WTC11 (cell line): ENCODE results near the gene SPSB4. TPM values are rescaled to one million over a fixed set of nuclear protein-coding genes. Genes with fewer than 3 reads are reported as not detected.
A peak's percentile ranks its signal among the peaks of the same experiment; 100 is the strongest.

Experiments
- ATAC-seq: fragments of 200-7000 bp; cut with Tn5 transposase; 2 replicates; pipeline ENCODE4 v1.10.0; 2021; ENCODE audit warnings: mild to moderate bottlenecking, moderate library complexity
- CTCF ChIA-PET: fragments of 300-600 bp; sonication (Branson Sonifier 250); formaldehyde crosslinking; loops from one replicate; lab custom pipeline; 2021; ENCODE audit warnings: antibody characterized with exemption; lab: Charles Lee
- POLR2A ChIA-PET: fragments of 350-600 bp; sonication (Branson Sonifier 250); formaldehyde crosslinking; loops from one replicate; lab custom pipeline; 2021; ENCODE audit warnings: antibody characterized with exemption; lab: Charles Lee
- DNase-seq: peaks from one replicate; pipeline ENCODE4 v3.0.0; 2021; ENCODE audit warnings: low spot score
- H3K27ac Mint-ChIP-seq: 2 replicates; pipeline ENCODE4 v1.8.0; 2021; ENCODE audit warnings: mixed read lengths
- H3K27me3 Mint-ChIP-seq: 2 replicates; pipeline ENCODE4 v1.8.0; 2021; ENCODE audit warnings: low read depth, mild to moderate bottlenecking, moderate library complexity, mixed read lengths
- H3K36me3 Mint-ChIP-seq: 2 replicates; pipeline ENCODE4 v1.8.0; 2021; ENCODE audit warnings: mixed read lengths
- H3K4me1 Mint-ChIP-seq: 2 replicates; pipeline ENCODE4 v1.8.0; 2022; ENCODE audit warnings: mixed read lengths
- H3K4me3 Mint-ChIP-seq: 2 replicates; pipeline ENCODE4 v1.8.0; 2021; ENCODE audit warnings: mild to moderate bottlenecking, moderate library complexity, mixed read lengths
- H3K9me3 Mint-ChIP-seq: 2 replicates; pipeline ENCODE4 v1.8.0; 2021; ENCODE audit warnings: mixed read lengths
- FOXK1 ChIP-seq: sonication (generic); formaldehyde crosslinking; IDR thresholded peaks from 2 replicates; pipeline ENCODE4 v1.8.0; 2022; ENCODE audit warnings: mild to moderate bottlenecking, moderate library complexity, missing genetic modification reagents
- FOXP1 ChIP-seq: sonication (generic); formaldehyde crosslinking; IDR thresholded peaks from 2 replicates; pipeline ENCODE4 v1.8.0; 2022; ENCODE audit warnings: missing genetic modification reagents, mild to moderate bottlenecking, moderate library complexity, borderline replicate concordance
- HMGA2 ChIP-seq: fragments of 250-450 bp; sonication (Bioruptor Pico); IDR thresholded peaks from 2 replicates; pipeline ENCODE4 v1.4.0; 2021; ENCODE audit warnings: mild to moderate bottlenecking, moderate library complexity
- IRF2 ChIP-seq: sonication (generic); formaldehyde crosslinking; IDR thresholded peaks from 2 replicates; pipeline ENCODE4 v1.8.0; 2022; ENCODE audit warnings: low read depth, missing genetic modification reagents, borderline replicate concordance
- NFE2L1 ChIP-seq: sonication (generic); formaldehyde crosslinking; IDR thresholded peaks from 2 replicates; pipeline ENCODE4 v1.8.1; 2023; ENCODE audit warnings: missing genetic modification reagents
- SMAD3 ChIP-seq: sonication (generic); formaldehyde crosslinking; IDR thresholded peaks from 2 replicates; pipeline ENCODE4 v1.8.0; 2022; ENCODE audit warnings: missing genetic modification reagents, mild to moderate bottlenecking, borderline replicate concordance
- SOX15 ChIP-seq: fragments of 250-450 bp; sonication (Bioruptor Pico); IDR thresholded peaks from 2 replicates; pipeline ENCODE4 v1.9.0; 2021; ENCODE audit warnings: mild to moderate bottlenecking
- ZNF121 ChIP-seq: sonication (generic); formaldehyde crosslinking; IDR thresholded peaks from 2 replicates; pipeline ENCODE4 v1.8.0; 2023; ENCODE audit warnings: missing genetic modification reagents
- ZNF219 ChIP-seq: sonication (generic); formaldehyde crosslinking; IDR thresholded peaks from 2 replicates; pipeline ENCODE4 v1.8.0; 2023; ENCODE audit warnings: missing genetic modification reagents, mild to moderate bottlenecking, borderline replicate concordance
- ZNF416 ChIP-seq: fragments of 250-450 bp; sonication (Bioruptor Pico); IDR thresholded peaks from 2 replicates; pipeline ENCODE4 v1.9.0; 2021; ENCODE audit warnings: mild to moderate bottlenecking, inconsistent platforms
- ZNF423 ChIP-seq: fragments of 250-450 bp; sonication (Bioruptor Pico); IDR thresholded peaks from 2 replicates; pipeline ENCODE4 v2.1.2; 2022; ENCODE audit warnings: mild to moderate bottlenecking, moderate library complexity
- total RNA-seq: library from RNA; stranded (reverse); gene quantifications from 3 replicates; pipeline ENCODE4 v1.2.3, GENCODE V29; 2021
- TF ChIP-seq, protein P1 (sequence below): fragments of 200-600 bp; IDR thresholded peaks from 2 replicates; pipeline ENCODE4 v1.8.0; 2022; ENCODE audit warnings: antibody characterized with exemption
- TF ChIP-seq, protein P2 (sequence below): sonication (generic); formaldehyde crosslinking; IDR thresholded peaks from 2 replicates; pipeline ENCODE4 v1.8.1; 2023; ENCODE audit warnings: mild to moderate bottlenecking, missing genetic modification reagents, borderline replicate concordance
- TF ChIP-seq, protein P3 (sequence below): fragments of 250-450 bp; sonication (Bioruptor Pico); IDR thresholded peaks from 2 replicates; pipeline ENCODE4 v1.9.0; 2021; ENCODE audit warnings: mild to moderate bottlenecking, borderline replicate concordance
- TF ChIP-seq, protein P4 (sequence below): sonication (generic); formaldehyde crosslinking; conservative IDR thresholded peaks from 2 replicates; pipeline ENCODE4 v1.8.1; 2022; ENCODE audit warnings: mild to moderate bottlenecking, missing genetic modification reagents
- TF ChIP-seq, protein P5 (sequence below): fragments of 250-450 bp; sonication (Bioruptor Pico); IDR thresholded peaks from 2 replicates; pipeline ENCODE4 v1.8.0; 2021; ENCODE audit warnings: mild to moderate bottlenecking
- TF ChIP-seq, protein P6 (sequence below): fragments of 250-450 bp; sonication (Bioruptor Pico); IDR thresholded peaks from 2 replicates; pipeline ENCODE4 v1.9.0; 2021; ENCODE audit warnings: mild to moderate bottlenecking
- TF ChIP-seq, protein P7 (sequence below): fragments of 250-450 bp; sonication (Bioruptor Pico); IDR thresholded peaks from 2 replicates; pipeline ENCODE4 v1.9.0; 2021; ENCODE audit warnings: moderate library complexity, mild to moderate bottlenecking, inconsistent platforms, borderline replicate concordance

SPSB4 gene
- total RNA-seq, 1 experiment from 2014 or later, result 19.7 TPM

DNA sequence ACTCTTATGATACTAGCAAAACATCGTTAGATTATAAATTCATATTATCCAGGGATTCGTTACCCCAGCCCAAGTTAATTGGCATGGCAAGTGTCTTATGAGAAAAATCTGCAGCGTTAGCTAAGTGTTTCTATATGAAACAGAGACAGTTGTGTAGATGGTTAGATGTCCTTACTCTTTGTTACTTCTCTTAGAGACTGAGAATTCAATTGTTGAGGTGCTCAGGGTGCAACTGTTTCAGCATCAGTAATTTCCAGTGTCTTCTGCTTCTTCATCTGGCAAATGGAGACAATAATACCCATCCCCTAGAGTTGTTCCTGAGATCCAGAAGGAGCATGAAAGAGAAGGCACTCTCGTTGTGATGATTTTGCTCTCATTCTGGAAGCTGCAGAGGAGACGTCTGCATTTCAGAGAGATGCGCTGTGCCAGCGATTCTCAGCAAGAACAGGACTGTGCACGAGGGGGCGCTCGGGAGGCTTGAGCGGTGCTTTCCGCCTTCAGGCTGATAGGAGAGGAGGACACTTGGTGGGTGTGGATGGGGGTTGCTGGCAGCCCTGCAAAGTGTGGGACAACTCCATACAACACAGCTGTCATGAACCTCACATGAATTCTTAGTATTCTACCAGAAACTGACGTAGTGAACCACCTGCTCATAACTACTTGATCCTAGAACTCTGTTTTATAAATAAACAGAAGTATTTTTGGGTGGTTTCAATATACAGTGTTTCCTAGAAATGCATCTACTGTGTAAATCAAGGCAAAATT, 39.7 kb upstream of the SPSB4 start:
- CTCF ChIA-PET, result interaction anchor here (0.6 to 5.8 kb wide), 24 partner anchors 12 to 300 kb away, joined by 3 to 40 read pairs (median 4); partner anchors contain the start of gene SPSB4
- peak; percentile 96 for ATAC-seq

DNA sequence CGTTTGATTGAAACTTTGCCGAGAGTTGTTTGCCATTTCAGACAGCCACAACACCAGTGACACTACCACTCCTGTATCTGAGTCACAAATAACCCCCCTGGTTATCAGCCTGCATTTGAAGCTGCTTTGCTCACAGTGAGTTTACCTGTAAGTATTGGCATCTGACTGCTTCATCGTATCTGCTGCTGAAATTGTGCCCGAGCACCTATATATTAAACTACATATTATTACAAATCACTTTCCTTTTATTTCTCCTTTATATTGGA, 39.2 kb upstream of the SPSB4 start:
- ChIA-PET CTCF (interaction anchor here (0.6 to 5.8 kb wide), 20 partner anchors 13 to 300 kb away, joined by 3 to 40 read pairs (median 6); partner anchors contain the start of gene SPSB4), POLR2A (no interaction called here)
- peaks cover 2% of the 10 kb centered on the region for H3K9me3 Mint-ChIP-seq

More for the DNA sequence above, 39.7 kb upstream of the SPSB4 start:
- POLR2A ChIA-PET, result no interaction called here
- Mint-ChIP-seq H3K4me3 (no peak overlapping the region), H3K36me3 (no peaks in the 10 kb centered on the region)
- DNase-seq, result peak; percentile 95
- TF ChIP-seq, protein P1, sequence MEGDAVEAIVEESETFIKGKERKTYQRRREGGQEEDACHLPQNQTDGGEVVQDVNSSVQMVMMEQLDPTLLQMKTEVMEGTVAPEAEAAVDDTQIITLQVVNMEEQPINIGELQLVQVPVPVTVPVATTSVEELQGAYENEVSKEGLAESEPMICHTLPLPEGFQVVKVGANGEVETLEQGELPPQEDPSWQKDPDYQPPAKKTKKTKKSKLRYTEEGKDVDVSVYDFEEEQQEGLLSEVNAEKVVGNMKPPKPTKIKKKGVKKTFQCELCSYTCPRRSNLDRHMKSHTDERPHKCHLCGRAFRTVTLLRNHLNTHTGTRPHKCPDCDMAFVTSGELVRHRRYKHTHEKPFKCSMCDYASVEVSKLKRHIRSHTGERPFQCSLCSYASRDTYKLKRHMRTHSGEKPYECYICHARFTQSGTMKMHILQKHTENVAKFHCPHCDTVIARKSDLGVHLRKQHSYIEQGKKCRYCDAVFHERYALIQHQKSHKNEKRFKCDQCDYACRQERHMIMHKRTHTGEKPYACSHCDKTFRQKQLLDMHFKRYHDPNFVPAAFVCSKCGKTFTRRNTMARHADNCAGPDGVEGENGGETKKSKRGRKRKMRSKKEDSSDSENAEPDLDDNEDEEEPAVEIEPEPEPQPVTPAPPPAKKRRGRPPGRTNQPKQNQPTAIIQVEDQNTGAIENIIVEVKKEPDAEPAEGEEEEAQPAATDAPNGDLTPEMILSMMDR, result peak; percentile 81
- TF ChIP-seq, protein P2, sequence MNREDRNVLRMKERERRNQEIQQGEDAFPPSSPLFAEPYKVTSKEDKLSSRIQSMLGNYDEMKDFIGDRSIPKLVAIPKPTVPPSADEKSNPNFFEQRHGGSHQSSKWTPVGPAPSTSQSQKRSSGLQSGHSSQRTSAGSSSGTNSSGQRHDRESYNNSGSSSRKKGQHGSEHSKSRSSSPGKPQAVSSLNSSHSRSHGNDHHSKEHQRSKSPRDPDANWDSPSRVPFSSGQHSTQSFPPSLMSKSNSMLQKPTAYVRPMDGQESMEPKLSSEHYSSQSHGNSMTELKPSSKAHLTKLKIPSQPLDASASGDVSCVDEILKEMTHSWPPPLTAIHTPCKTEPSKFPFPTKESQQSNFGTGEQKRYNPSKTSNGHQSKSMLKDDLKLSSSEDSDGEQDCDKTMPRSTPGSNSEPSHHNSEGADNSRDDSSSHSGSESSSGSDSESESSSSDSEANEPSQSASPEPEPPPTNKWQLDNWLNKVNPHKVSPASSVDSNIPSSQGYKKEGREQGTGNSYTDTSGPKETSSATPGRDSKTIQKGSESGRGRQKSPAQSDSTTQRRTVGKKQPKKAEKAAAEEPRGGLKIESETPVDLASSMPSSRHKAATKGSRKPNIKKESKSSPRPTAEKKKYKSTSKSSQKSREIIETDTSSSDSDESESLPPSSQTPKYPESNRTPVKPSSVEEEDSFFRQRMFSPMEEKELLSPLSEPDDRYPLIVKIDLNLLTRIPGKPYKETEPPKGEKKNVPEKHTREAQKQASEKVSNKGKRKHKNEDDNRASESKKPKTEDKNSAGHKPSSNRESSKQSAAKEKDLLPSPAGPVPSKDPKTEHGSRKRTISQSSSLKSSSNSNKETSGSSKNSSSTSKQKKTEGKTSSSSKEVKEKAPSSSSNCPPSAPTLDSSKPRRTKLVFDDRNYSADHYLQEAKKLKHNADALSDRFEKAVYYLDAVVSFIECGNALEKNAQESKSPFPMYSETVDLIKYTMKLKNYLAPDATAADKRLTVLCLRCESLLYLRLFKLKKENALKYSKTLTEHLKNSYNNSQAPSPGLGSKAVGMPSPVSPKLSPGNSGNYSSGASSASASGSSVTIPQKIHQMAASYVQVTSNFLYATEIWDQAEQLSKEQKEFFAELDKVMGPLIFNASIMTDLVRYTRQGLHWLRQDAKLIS (CRISPR knock-in tag), result no peak
- TF ChIP-seq, all 79 proteins: peak for 1
- peaks cover 24% of the 10 kb centered on the region for H3K4me1 Mint-ChIP-seq
- no peaks in the 10 kb centered on the region; the same call in 1 of the 2 replicates for H3K27me3 Mint-ChIP-seq
- no peak overlapping the region for H3K27ac Mint-ChIP-seq
- no peaks in the 10 kb centered on the region; the same call in 1 of the 2 replicates for H3K9me3 Mint-ChIP-seq

DNA sequence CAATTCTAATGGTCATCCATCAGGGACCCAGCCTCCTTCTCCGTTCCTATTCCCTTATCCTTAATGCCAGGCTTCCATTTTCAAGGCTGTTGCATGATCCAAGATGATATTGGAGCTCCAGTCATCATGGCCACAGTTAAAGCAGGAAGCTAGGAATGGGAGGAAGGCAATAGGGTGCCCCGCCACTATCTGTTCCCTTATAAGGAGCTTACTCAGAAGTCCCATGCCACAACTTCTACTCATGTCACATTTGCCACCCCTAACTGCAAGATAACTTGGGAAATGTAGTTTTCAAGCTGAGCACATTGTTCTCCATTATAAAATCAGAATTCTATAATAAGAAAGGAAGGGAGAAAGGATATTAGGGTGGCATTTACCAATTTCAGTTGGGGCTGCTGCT, 38.6 kb upstream of the SPSB4 start:
- Mint-ChIP-seq H3K36me3 (peaks cover 3% of the 10 kb centered on the region), H3K9me3 (peaks cover 9% of the 10 kb centered on the region), H3K27ac (no peak overlapping the region), H3K27me3 (peaks cover under 1% of the 10 kb centered on the region; the same call in 1 of the 2 replicates), H3K4me1 (peaks cover 24% of the 10 kb centered on the region), H3K4me3 (no peak overlapping the region)
- CTCF ChIA-PET, result interaction anchor here (0.6 to 5.8 kb wide), 19 partner anchors 13 to 299 kb away, joined by 3 to 40 read pairs (median 4); partner anchors contain the start of genes PXYLP1 and SPSB4
- DNase-seq (no peak), ATAC-seq (peak; percentile 59)
- POLR2A ChIA-PET, result interaction anchor here (1.0 kb wide), 1 partner anchor 39 kb away, joined by 3 read pairs; the partner anchor contains the start of gene SPSB4
- TF ChIP-seq ZNF423 (CRISPR knock-in tag) (no peak), SOX15 (CRISPR knock-in tag) (no peak), SMAD3 (CRISPR knock-in tag) (no peak), FOXK1 (no peak), ZNF219 (CRISPR knock-in tag) (no peak), ZNF121 (no peak), ZNF416 (no peak)
- TF ChIP-seq, protein P3, sequence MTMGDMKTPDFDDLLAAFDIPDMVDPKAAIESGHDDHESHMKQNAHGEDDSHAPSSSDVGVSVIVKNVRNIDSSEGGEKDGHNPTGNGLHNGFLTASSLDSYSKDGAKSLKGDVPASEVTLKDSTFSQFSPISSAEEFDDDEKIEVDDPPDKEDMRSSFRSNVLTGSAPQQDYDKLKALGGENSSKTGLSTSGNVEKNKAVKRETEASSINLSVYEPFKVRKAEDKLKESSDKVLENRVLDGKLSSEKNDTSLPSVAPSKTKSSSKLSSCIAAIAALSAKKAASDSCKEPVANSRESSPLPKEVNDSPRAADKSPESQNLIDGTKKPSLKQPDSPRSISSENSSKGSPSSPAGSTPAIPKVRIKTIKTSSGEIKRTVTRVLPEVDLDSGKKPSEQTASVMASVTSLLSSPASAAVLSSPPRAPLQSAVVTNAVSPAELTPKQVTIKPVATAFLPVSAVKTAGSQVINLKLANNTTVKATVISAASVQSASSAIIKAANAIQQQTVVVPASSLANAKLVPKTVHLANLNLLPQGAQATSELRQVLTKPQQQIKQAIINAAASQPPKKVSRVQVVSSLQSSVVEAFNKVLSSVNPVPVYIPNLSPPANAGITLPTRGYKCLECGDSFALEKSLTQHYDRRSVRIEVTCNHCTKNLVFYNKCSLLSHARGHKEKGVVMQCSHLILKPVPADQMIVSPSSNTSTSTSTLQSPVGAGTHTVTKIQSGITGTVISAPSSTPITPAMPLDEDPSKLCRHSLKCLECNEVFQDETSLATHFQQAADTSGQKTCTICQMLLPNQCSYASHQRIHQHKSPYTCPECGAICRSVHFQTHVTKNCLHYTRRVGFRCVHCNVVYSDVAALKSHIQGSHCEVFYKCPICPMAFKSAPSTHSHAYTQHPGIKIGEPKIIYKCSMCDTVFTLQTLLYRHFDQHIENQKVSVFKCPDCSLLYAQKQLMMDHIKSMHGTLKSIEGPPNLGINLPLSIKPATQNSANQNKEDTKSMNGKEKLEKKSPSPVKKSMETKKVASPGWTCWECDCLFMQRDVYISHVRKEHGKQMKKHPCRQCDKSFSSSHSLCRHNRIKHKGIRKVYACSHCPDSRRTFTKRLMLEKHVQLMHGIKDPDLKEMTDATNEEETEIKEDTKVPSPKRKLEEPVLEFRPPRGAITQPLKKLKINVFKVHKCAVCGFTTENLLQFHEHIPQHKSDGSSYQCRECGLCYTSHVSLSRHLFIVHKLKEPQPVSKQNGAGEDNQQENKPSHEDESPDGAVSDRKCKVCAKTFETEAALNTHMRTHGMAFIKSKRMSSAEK, result no peak
- TF ChIP-seq, protein P4, sequence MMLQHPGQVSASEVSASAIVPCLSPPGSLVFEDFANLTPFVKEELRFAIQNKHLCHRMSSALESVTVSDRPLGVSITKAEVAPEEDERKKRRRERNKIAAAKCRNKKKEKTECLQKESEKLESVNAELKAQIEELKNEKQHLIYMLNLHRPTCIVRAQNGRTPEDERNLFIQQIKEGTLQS, result no peak
- TF ChIP-seq, protein P5, sequence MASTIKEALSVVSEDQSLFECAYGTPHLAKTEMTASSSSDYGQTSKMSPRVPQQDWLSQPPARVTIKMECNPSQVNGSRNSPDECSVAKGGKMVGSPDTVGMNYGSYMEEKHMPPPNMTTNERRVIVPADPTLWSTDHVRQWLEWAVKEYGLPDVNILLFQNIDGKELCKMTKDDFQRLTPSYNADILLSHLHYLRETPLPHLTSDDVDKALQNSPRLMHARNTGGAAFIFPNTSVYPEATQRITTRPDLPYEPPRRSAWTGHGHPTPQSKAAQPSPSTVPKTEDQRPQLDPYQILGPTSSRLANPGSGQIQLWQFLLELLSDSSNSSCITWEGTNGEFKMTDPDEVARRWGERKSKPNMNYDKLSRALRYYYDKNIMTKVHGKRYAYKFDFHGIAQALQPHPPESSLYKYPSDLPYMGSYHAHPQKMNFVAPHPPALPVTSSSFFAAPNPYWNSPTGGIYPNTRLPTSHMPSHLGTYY (CRISPR knock-in tag), result no peak

More for the DNA sequence above, 39.2 kb upstream of the SPSB4 start:
- Mint-ChIP-seq H3K36me3 (no peaks in the 10 kb centered on the region), H3K4me1 (peaks cover 24% of the 10 kb centered on the region), H3K27ac (no peak overlapping the region), H3K4me3 (no peak overlapping the region), H3K27me3 (no peaks in the 10 kb centered on the region; the same call in 1 of the 2 replicates)
- DNase-seq (no peak), ATAC-seq (no peak)
- TF ChIP-seq, protein P6, sequence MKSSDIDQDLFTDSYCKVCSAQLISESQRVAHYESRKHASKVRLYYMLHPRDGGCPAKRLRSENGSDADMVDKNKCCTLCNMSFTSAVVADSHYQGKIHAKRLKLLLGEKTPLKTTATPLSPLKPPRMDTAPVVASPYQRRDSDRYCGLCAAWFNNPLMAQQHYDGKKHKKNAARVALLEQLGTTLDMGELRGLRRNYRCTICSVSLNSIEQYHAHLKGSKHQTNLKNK (CRISPR knock-in tag), result no peak
- TF ChIP-seq NFE2L1 (CRISPR knock-in tag) (no peak), ZNF219 (CRISPR knock-in tag) (no peak), FOXP1 (CRISPR knock-in tag) (no peak), ZNF121 (no peak), IRF2 (CRISPR knock-in tag) (no peak), HMGA2 (CRISPR knock-in tag) (no peak)
- TF ChIP-seq, protein P7, sequence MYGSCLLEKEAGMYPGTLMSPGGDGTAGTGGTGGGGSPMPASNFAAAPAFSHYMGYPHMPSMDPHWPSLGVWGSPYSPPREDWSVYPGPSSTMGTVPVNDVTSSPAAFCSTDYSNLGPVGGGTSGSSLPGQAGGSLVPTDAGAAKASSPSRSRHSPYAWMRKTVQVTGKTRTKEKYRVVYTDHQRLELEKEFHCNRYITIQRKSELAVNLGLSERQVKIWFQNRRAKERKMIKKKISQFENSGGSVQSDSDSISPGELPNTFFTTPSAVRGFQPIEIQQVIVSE (CRISPR knock-in tag), result no peak
